ENCODE data around the gene IQSEC2. TPM values are rescaled to one million over a fixed set of nuclear protein-coding genes. Genes with fewer than 3 reads are reported as not detected.

Gene IQSEC2
- total RNA-seq, 6 experiments from 2014 or later, result 1.9 to 2.8 (median 2.2) TPM

DNA sequence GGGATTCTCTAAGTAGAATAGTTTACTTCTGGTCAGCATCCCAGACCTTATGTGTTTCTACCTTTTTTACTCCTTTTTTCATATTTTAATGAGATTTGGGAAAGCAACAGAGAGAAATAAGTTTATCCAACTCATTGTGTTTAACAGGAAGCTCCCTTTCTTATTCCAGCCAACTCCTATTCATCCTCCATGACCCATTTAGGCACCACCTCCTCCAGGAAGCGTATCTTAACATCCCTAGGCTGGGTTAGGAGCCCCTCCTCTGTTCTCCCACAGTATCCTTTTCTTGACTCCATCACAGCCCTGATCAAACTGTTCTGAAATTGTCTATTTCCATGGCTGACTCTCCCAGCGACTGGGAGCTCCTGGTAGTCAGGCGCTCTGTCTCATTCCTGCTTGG lies 18.8 kb upstream of the IQSEC2 start:
- Histone ChIP-seq H3K4me1 (no peaks in the 10 kb centered on the region), H3K36me3 (no peaks in the 10 kb centered on the region), H3K27me3 (no peaks in the 10 kb centered on the region), H3K4me3 (no peak overlapping the region), H3K9me3 (no peaks in the 10 kb centered on the region), H3K27ac (no peak overlapping the region)
- intact Hi-C loops (cut with DNase I), result no loop called here
- TF ChIP-seq, protein P1, sequence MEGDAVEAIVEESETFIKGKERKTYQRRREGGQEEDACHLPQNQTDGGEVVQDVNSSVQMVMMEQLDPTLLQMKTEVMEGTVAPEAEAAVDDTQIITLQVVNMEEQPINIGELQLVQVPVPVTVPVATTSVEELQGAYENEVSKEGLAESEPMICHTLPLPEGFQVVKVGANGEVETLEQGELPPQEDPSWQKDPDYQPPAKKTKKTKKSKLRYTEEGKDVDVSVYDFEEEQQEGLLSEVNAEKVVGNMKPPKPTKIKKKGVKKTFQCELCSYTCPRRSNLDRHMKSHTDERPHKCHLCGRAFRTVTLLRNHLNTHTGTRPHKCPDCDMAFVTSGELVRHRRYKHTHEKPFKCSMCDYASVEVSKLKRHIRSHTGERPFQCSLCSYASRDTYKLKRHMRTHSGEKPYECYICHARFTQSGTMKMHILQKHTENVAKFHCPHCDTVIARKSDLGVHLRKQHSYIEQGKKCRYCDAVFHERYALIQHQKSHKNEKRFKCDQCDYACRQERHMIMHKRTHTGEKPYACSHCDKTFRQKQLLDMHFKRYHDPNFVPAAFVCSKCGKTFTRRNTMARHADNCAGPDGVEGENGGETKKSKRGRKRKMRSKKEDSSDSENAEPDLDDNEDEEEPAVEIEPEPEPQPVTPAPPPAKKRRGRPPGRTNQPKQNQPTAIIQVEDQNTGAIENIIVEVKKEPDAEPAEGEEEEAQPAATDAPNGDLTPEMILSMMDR (IDR thresholded peaks at IDR 0.05), result no peak
- TF ChIP-seq POLR2A (IDR thresholded peaks at IDR 0.05), result no peak
- DNase-seq, result no peak
- no peak for ATAC-seq
- WGBS (ENCODE audit: insufficient coverage, low coverage, low lambda C conversion rate, missing lambda C conversion rate), result 71% methylated on average over 3 of the region's 3 CpGs

DNA sequence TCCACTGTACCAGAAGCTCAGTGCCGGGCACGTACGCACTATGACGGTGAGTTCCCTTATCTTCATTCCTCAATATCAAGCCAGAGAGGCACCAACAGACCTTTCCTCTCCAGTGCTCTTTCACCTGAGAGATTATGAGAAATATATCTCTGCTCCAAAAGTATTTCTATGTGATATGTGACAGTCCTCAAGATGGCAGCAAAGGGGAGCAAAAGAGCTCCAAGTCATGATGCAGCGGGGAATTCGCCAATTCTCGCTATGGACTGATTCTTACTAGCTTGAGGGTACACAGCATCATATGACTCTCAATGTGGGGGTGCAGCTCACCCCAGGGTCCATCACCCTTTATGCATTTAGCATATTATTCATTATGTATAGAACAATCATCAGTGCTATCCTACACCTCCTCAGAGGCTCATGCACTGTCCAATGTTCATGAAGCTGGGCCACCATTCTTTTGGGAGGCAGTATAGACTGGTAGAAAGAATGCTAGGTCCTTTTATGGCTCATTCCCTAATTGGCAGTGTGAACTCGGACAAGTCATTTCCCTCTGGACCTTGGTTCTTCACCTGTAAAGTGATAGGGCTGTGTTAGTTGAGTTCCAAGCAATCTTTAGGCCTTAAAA lies 12.8 kb upstream of the IQSEC2 start:
- intact Hi-C loops (cut with DNase I), result no loop called here
- no peak for ATAC-seq
- WGBS (ENCODE audit: insufficient coverage, low coverage, low lambda C conversion rate, missing lambda C conversion rate), result 82% methylated on average over 8 of the region's 8 CpGs
- Histone ChIP-seq H3K36me3 (no peaks in the 10 kb centered on the region), H3K4me1 (no peaks in the 10 kb centered on the region), H3K27ac (no peak overlapping the region), H3K9me3 (no peaks in the 10 kb centered on the region), H3K27me3 (no peaks in the 10 kb centered on the region), H3K4me3 (no peak overlapping the region)
- TF ChIP-seq, protein P1 (IDR thresholded peaks at IDR 0.05), result no peak
- TF ChIP-seq POLR2A (IDR thresholded peaks at IDR 0.05), result no peak
- no peak for DNase-seq

DNA sequence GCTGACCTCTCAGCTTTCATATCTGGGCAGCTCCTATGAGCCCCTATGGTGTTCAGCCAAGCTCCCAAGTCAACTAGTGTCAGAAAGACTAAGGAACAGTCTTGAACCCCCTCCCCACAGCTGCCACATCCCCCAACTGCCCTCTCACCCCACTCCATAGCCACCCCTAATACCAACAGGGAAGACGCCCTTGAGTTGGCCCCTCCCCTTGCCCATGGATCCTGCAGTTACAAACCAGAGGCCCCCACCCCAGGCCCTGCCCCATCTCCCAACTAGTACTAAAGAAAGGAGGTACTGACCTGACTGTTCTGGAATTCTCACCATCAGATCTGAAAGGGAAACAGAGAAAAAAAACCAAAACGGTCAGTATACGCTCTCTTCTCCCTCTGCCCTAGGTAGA lies 10.2 kb upstream of the IQSEC2 start:
- no peak for ATAC-seq
- no peak overlapping the region for H3K27ac ChIP-seq
- H3K27me3 ChIP-seq, result no peaks in the 10 kb centered on the region
- no peak for DNase-seq
- TF ChIP-seq, protein P1 (IDR thresholded peaks at IDR 0.05), result no peak
- no peak for TF ChIP-seq POLR2A (IDR thresholded peaks at IDR 0.05)
- no peaks in the 10 kb centered on the region for H3K9me3 ChIP-seq
- no peaks in the 10 kb centered on the region for H3K36me3 ChIP-seq
- intact Hi-C loops (cut with DNase I), result no loop called here
- H3K4me3 ChIP-seq, result no peak overlapping the region
- WGBS (ENCODE audit: insufficient coverage, low coverage, low lambda C conversion rate, missing lambda C conversion rate), result 53% methylated on average over 3 of the region's 3 CpGs
- H3K4me1 ChIP-seq, result no peaks in the 10 kb centered on the region

DNA sequence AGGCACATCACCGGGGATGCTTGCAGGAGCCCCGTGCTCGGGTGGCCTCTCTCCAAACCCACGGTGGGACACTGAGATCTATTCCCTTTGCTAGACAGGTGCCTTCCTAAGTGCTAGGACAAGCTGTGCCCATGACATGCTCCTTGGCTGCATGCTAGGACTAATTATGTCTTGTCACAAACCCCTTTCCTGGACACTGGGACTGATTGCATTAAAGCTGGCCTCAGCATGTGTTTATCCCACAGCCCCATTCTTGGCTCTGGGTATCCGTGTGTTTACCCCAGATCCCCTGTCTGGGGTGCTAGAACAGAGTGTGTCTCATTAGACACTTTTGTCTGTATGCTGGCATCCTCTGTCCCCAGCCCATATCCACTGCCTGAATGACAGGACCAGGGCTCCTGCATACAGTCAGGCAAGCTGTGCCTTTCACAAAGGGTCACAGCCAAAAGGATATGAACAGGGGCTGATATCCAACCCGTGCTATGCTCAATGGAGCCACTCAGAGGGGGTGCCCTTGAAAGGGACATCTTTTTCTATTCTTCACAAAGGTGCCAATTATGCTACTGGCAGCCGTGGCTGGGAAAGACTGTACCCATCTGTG lies 9.2 kb upstream of the IQSEC2 start:
- no peak for TF ChIP-seq POLR2A (IDR thresholded peaks at IDR 0.05)
- TF ChIP-seq, protein P1 (IDR thresholded peaks at IDR 0.05), result no peak
- no peaks in the 10 kb centered on the region for H3K27me3 ChIP-seq
- H3K4me1 ChIP-seq, result no peaks in the 10 kb centered on the region
- ATAC-seq, result no peak
- no peak overlapping the region for H3K27ac ChIP-seq
- no peak overlapping the region for H3K4me3 ChIP-seq
- no peaks in the 10 kb centered on the region for H3K9me3 ChIP-seq
- DNase-seq, result no peak
- WGBS (ENCODE audit: insufficient coverage, low coverage, low lambda C conversion rate, missing lambda C conversion rate), result 21% methylated on average over 2 of the region's 7 CpGs
- intact Hi-C loops (cut with DNase I), result no loop called here
- no peaks in the 10 kb centered on the region for H3K36me3 ChIP-seq
